Endothelial cell of umbilical vein (primary cell): Measurements from ENCODE around the gene RPP25L. TPM values are rescaled to one million over a fixed set of nuclear protein-coding genes. Genes with fewer than 3 reads are reported as not detected.

Experiments
- BruUV-seq: library from RNA; stranded (reverse); fragments of 400-500 nt; replicated peaks from 2 replicates; lab custom pipeline; 2021; lab: Mats Ljungman, UMichigan
- CTCF ChIA-PET: fragments of 300-600, 350-600 bp; sonication (Branson Sonifier 250); formaldehyde crosslinking; loops from one replicate; lab custom pipeline; 2021; ENCODE audit warnings: antibody characterized with exemption, inconsistent platforms; lab: Charles Lee
- POLR2A ChIA-PET: fragments of 300-600, 350-600 bp; sonication (Branson Sonifier 250); formaldehyde crosslinking; loops from one replicate; lab custom pipeline; 2021; ENCODE audit warnings: antibody characterized with exemption, inconsistent platforms; lab: Charles Lee
- DNase-seq: peaks from one replicate; pipeline ENCODE4 v3.0.0-alpha.2; 2011; ENCODE audit warnings: low read depth, low spot score
- FAIRE-seq: peaks from 2 replicates; lab custom pipeline; 2011; peaks lifted over from hg19 to GRCh38; lab: Jason Lieb, UNC
- H2AFZ ChIP-seq: 2 replicates; pipeline ENCODE4 v1.6.0; 2012; ENCODE audit warnings: low read depth, low read length, control low read depth, inconsistent platforms
- H3K27ac ChIP-seq: 2 replicates; pipeline ENCODE4 v1.5.1; 2011; ENCODE audit warnings: low read depth, mild to moderate bottlenecking, control low read depth, low read length, moderate library complexity; ENCODE audit not compliant: insufficient read depth
- H3K27me3 ChIP-seq, 2 experiments: 2 replicates each; pipeline versions ENCODE4 v1.6.0 to v1.6.1; 2011; ENCODE audit warnings: low read length in 2 of 2, mixed read lengths in 1 of 2; ENCODE audit not compliant: control insufficient read depth in 2 of 2, insufficient read depth in 2 of 2
- H3K36me3 ChIP-seq, 2 experiments: 2 replicates in 1 of 2; 3 replicates in 1 of 2; pipeline ENCODE4 v1.5.1; 2011; ENCODE audit warnings: low read length in 2 of 2, mild to moderate bottlenecking in 1 of 2, moderate library complexity in 1 of 2; ENCODE audit not compliant: control insufficient read depth in 2 of 2, insufficient read depth in 2 of 2; ENCODE audit errors: extremely low read depth in 1 of 2
- H3K4me1 ChIP-seq: 3 replicates; pipeline ENCODE4 v1.5.1; 2011; ENCODE audit warnings: mild to moderate bottlenecking, low read length; ENCODE audit not compliant: control insufficient read depth, insufficient read depth; ENCODE audit errors: extremely low read depth
- H3K4me2 ChIP-seq: 2 replicates; pipeline ENCODE4 v1.6.1; 2011; ENCODE audit warnings: low read length, control low read depth, mixed read lengths; ENCODE audit not compliant: insufficient read depth
- H3K4me3 ChIP-seq, 3 experiments: fragments of 200-600 bp in 1 of 3; sonication (generic), shearing (Covaris generic) in 1 of 3; replicated peaks in 1 of 3; 2 replicates each; pipeline ENCODE4 v1.5.1; 2011 to 2016; ENCODE audit warnings: control low read depth in 3 of 3, low read length in 3 of 3, mild to moderate bottlenecking in 2 of 3, inconsistent platforms in 1 of 3, low read depth in 1 of 3, moderate library complexity in 1 of 3; ENCODE audit not compliant: insufficient read depth in 1 of 3
- H3K79me2 ChIP-seq: 2 replicates; pipeline ENCODE4 v1.6.0; 2012; ENCODE audit warnings: low read length, inconsistent platforms; ENCODE audit not compliant: control insufficient read depth, insufficient read depth
- H3K9ac ChIP-seq: replicated peaks from 2 replicates; pipeline ENCODE3; 2011; ENCODE audit warnings: low read length, control low read depth; ENCODE audit not compliant: insufficient read depth; ENCODE audit errors: extremely low read depth
- H3K9me1 ChIP-seq: replicated peaks from 3 replicates; pipeline ENCODE4 v1.6.0; 2011; ENCODE audit warnings: mild to moderate bottlenecking, low read length; ENCODE audit not compliant: control insufficient read depth, insufficient read depth; ENCODE audit errors: extremely low read depth
- H3K9me3 ChIP-seq: replicated peaks from 2 replicates; pipeline ENCODE4 v1.5.1; 2012; ENCODE audit warnings: low read length, inconsistent platforms; ENCODE audit not compliant: control insufficient read depth, insufficient read depth
- H4K20me1 ChIP-seq: replicated peaks from 2 replicates; pipeline ENCODE3; 2011; ENCODE audit warnings: mild to moderate bottlenecking, low read length; ENCODE audit not compliant: control insufficient read depth, insufficient read depth; ENCODE audit errors: extremely low read depth
- CTCF ChIP-seq, 2 donors: IDR thresholded peaks; 1 replicate in 1 of 2; 2 replicates in 1 of 2; pipeline ENCODE4 v1.5.1; 2011; ENCODE audit warnings: low read length in 2 of 2, mild to moderate bottlenecking in 2 of 2, moderate library complexity in 2 of 2, control low read depth in 1 of 2, inconsistent platforms in 1 of 2, low read depth in 1 of 2; ENCODE audit not compliant: insufficient read depth in 1 of 2; ENCODE audit errors: extremely low read depth in 1 of 2
- EZH2 ChIP-seq: IDR thresholded peaks from 2 replicates; pipeline ENCODE4 v1.6.1; 2012; ENCODE audit warnings: borderline replicate concordance, low read depth, mild to moderate bottlenecking, moderate library complexity, low read length, inconsistent platforms; ENCODE audit not compliant: severe bottlenecking
- FOS ChIP-seq: IDR thresholded peaks from 2 replicates; pipeline ENCODE4 v1.6.1; 2011; ENCODE audit warnings: mild to moderate bottlenecking, low read length, moderate library complexity, borderline replicate concordance; ENCODE audit not compliant: insufficient read depth
- GATA2 ChIP-seq: IDR thresholded peaks from 2 replicates; pipeline ENCODE4 v1.7.0; 2011; ENCODE audit warnings: low read depth, mild to moderate bottlenecking, moderate library complexity, mixed read lengths, low read length; ENCODE audit not compliant: insufficient read length, insufficient read depth
- JUN ChIP-seq: IDR thresholded peaks from 2 replicates; pipeline ENCODE4 v1.6.1; 2011; ENCODE audit warnings: borderline replicate concordance, low read depth; ENCODE audit not compliant: insufficient read length, insufficient read depth
- MAX ChIP-seq: IDR thresholded peaks from 2 replicates; pipeline ENCODE4 v1.6.1; 2011; ENCODE audit not compliant: insufficient read depth, insufficient read length
- MYC ChIP-seq: IDR thresholded peaks from one replicate; pipeline ENCODE4 v1.6.1; 2011; ENCODE audit warnings: mild to moderate bottlenecking, low read depth, low read length
- POLR2A ChIP-seq: IDR thresholded peaks from 2 replicates; pipeline ENCODE4 v1.6.1; 2012; ENCODE audit warnings: low read depth, mild to moderate bottlenecking, control low read depth, low read length
- POLR2AphosphoS5 ChIP-seq: IDR thresholded peaks from 2 replicates; pipeline ENCODE4 v1.6.1; 2012; ENCODE audit warnings: low read depth, mild to moderate bottlenecking, control low read depth, low read length, moderate library complexity; ENCODE audit not compliant: insufficient read depth
- dilution Hi-C: fragments of 300-500 bp; cut with MboI; formaldehyde crosslinking; loops from one replicate; pipeline ENCODE4 v1.15.0; 2019; ENCODE audit warnings: low sequenced_read_pairs; ENCODE audit not compliant: extremely low pct_ligation_motif_present
- intact Hi-C: fragments of 100-400 bp; cut with micrococcal nuclease; formaldehyde crosslinking; loops from one replicate; pipeline ENCODE4 v1.10.0; 2022
- polyA plus RNA-seq, 4 experiments: library from polyadenylated mRNA; depleted of rRNA in 3 of 4; stranded (reverse) in 3 of 4; unstranded in 1 of 4; fragments of >200 nt; gene quantifications; 2 replicates each; pipeline versions ENCODE4 v1.2.1 to v1.2.3, GENCODE V29; 2011 to 2012; ENCODE audit warnings: missing spikeins in 1 of 4
- total RNA-seq: library from RNA; stranded (reverse); gene quantifications from 2 replicates; pipeline ENCODE4 v1.2.3, GENCODE V29; 2021

The RPP25L gene
- total and polyA plus RNA-seq, 2 donors (not counting 3 experiments of a cell fraction or from before 2014, with no cell fraction given), result 15.7 to 41.0 TPM

GRCh38 chr9:34637356-34638137, 25.6 kb upstream of the RPP25L start, which contains the start of gene SIGMAR1:
TSS of gene SIGMAR1 (minus strand) at chr9:34637787. CDS start at chr9:34637697, 90 bp downstream.
- FAIRE-seq (peak; percentile 89), DNase-seq (peak; percentile 91)
- Histone ChIP-seq H3K4me2 (peak within 1 kb of the TSS; percentile 64), H3K4me1 (peaks cover 16% of the 10 kb centered on the region), H2AFZ (peak within 1 kb of the TSS; percentile 86), H3K79me2 (peaks cover 19% of the 10 kb centered on the region), H4K20me1 (no peaks in the 10 kb centered on the region), H3K4me3 (peak within 1 kb of the TSS; percentile 10 to 63 (median 47)), H3K9ac (peak within 1 kb of the TSS; percentile 53), H3K9me1 (no peaks in the 10 kb centered on the region), H3K27me3 (no peaks in the 10 kb centered on the region), H3K9me3 (no peaks in the 10 kb centered on the region), H3K36me3 (peaks cover 0 to 2% of the 10 kb centered on the region in 2 experiments), H3K27ac (peak within 1 kb of the TSS; percentile 33)
- dilution Hi-C loops, result no loop called here
- no peak for TF ChIP-seq JUN
- TF ChIP-seq CTCF (IDR thresholded peaks at IDR 0.05; ENCODE audit: extremely low read depth in 1 of 2, insufficient read depth in 1 of 2, low read depth in 1 of 2, low read length in 2 of 2), result no peak
- no peak for TF ChIP-seq MYC
- TF ChIP-seq MAX, result peak; percentile 87
- TF ChIP-seq FOS, result no peak
- peak; percentile 90 for TF ChIP-seq POLR2AphosphoS5
- TF ChIP-seq POLR2A, result peak; percentile 81
- TF ChIP-seq EZH2, result no peak
- TF ChIP-seq GATA2, result no peak
- intact Hi-C loops, result loop anchor here (1.0 to 2.0 kb wide), 2 partner anchors 9 to 27 kb away; partner anchors contain the start of gene GALT
- ChIA-PET POLR2A (interaction anchor here (1.2 to 1.3 kb wide), 2 partner anchors 9 to 28 kb away, joined by 3 to 7 read pairs; partner anchors contain the start of gene GALT), CTCF (interaction anchor here (0.8 to 2.7 kb wide), 12 partner anchors 9 to 305 kb away, joined by 3 to 18 read pairs (median 5); partner anchors contain the start of genes DCTN3, GALT and RPP25L)
- no TSS peak for BruUV-seq
